GM12873 (cell line): ENCODE measurements around the gene NELFCD.

Experiments
- CTCF ChIP-seq: IDR thresholded peaks from 2 replicates; pipeline ENCODE4 v1.5.1; 2012; ENCODE audit warnings: low read depth, mild to moderate bottlenecking, moderate library complexity, low read length, control low read depth; ENCODE audit not compliant: insufficient read depth; ENCODE audit errors: missing control alignments

NELFCD gene

GRCh38 chr20:58992911-58993310 is 11.9 kb downstream of the NELFCD start:
- TF ChIP-seq CTCF = no peak

GRCh38 chr20:58993332-58994248 is 12.5 kb downstream of the NELFCD start:
- no peak for TF ChIP-seq CTCF

- TF ChIP-seq CTCF = no peak
These were observed 13.5 kb downstream of the NELFCD start for GRCh38 chr20:58994390-58995159.

- TF ChIP-seq CTCF = no peak
These were observed 14.6 kb downstream of the NELFCD start for GRCh38 chr20:58995461-58996225.

GRCh38 chr20:58996226-58996611 is 15.2 kb downstream of the NELFCD start:
- no peak for TF ChIP-seq CTCF

GRCh38 chr20:58997141-58997770 is 16.2 kb downstream of the NELFCD start:
- TF ChIP-seq CTCF = no peak
